Mesenchymal stem cell (in vitro differentiated cells and primary cell): Measurements from ENCODE around the gene PAK5.

Experiments
- DNase-seq: peaks from one replicate; pipeline ENCODE4 v3.0.0-alpha.2; 2013
- H2AFZ ChIP-seq: one replicate; pipeline ENCODE4 v1.6.1; 2013; ENCODE audit warnings: low read depth, mild to moderate bottlenecking, control low read depth, inconsistent platforms, low read length, moderate library complexity
- H2AK5ac ChIP-seq: 2 replicates; pipeline ENCODE4 v1.6.1; 2013; ENCODE audit warnings: low read length, moderate library complexity, mild to moderate bottlenecking, inconsistent platforms; ENCODE audit not compliant: severe bottlenecking
- H2BK120ac ChIP-seq: one replicate; pipeline ENCODE4 v1.6.1; 2013; ENCODE audit warnings: low read depth, mild to moderate bottlenecking, inconsistent platforms, low read length, moderate library complexity
- H2BK12ac ChIP-seq, 2 experiments: one replicate each; pipeline ENCODE4 v1.6.1; 2013; ENCODE audit warnings: inconsistent platforms in 2 of 2, low read length in 2 of 2, mild to moderate bottlenecking in 2 of 2, moderate library complexity in 2 of 2, control low read depth in 1 of 2
- H2BK15ac ChIP-seq: one replicate; pipeline ENCODE4 v1.6.1; 2013; ENCODE audit warnings: mild to moderate bottlenecking, low read depth, inconsistent platforms; ENCODE audit not compliant: poor library complexity, severe bottlenecking
- H2BK5ac ChIP-seq: 2 replicates; pipeline ENCODE4 v1.6.1; 2013; ENCODE audit warnings: low read depth, mild to moderate bottlenecking, low read length, control low read depth, inconsistent platforms; ENCODE audit not compliant: poor library complexity, severe bottlenecking
- H3K14ac ChIP-seq, 2 experiments: one replicate each; pipeline ENCODE4 v1.6.1; 2013; ENCODE audit warnings: inconsistent platforms in 2 of 2, low read length in 2 of 2, control low read depth in 1 of 2, mild to moderate bottlenecking in 1 of 2, moderate library complexity in 1 of 2
- H3K18ac ChIP-seq, 2 experiments: one replicate each; pipeline ENCODE4 v1.6.1; 2013; ENCODE audit warnings: inconsistent platforms in 2 of 2, low read length in 2 of 2, control low read depth in 1 of 2, low read depth in 1 of 2, mild to moderate bottlenecking in 1 of 2
- H3K23ac ChIP-seq, 2 experiments: one replicate each; pipeline ENCODE4 v1.6.1; 2013; ENCODE audit warnings: inconsistent platforms in 2 of 2, low read length in 2 of 2, mild to moderate bottlenecking in 2 of 2, moderate library complexity in 2 of 2, control low read depth in 1 of 2
- H3K27ac ChIP-seq: 2 replicates; pipeline ENCODE4 v1.5.1; 2013; ENCODE audit warnings: mild to moderate bottlenecking, moderate library complexity, low read length, control low read depth, inconsistent platforms; ENCODE audit not compliant: poor library complexity, severe bottlenecking
- H3K27me3 ChIP-seq, 2 experiments: 2 replicates each; pipeline versions ENCODE4 v1.6.1 to v1.7.0; 2013; ENCODE audit warnings: low read length in 2 of 2, mild to moderate bottlenecking in 2 of 2, moderate library complexity in 2 of 2, control low read depth in 1 of 2, inconsistent platforms in 1 of 2; ENCODE audit not compliant: control insufficient read depth in 1 of 2, insufficient read depth in 1 of 2
- H3K36me3 ChIP-seq, 2 experiments: 2 replicates each; pipeline versions ENCODE4 v1.6.1 to v1.7.0; 2013; ENCODE audit warnings: low read length in 2 of 2, control low read depth in 1 of 2, inconsistent platforms in 1 of 2, low read depth in 1 of 2, mild to moderate bottlenecking in 1 of 2; ENCODE audit not compliant: insufficient read depth in 2 of 2, control insufficient read depth in 1 of 2
- H3K4ac ChIP-seq, 2 experiments: one replicate each; pipeline ENCODE4 v1.6.1; 2013; ENCODE audit warnings: inconsistent platforms in 2 of 2, low read length in 2 of 2, mild to moderate bottlenecking in 2 of 2, moderate library complexity in 2 of 2, control low read depth in 1 of 2, low read depth in 1 of 2
- H3K4me1 ChIP-seq: 2 replicates; pipeline ENCODE4 v1.6.1; 2013; ENCODE audit warnings: low read depth, low read length, control low read depth; ENCODE audit not compliant: control insufficient read depth, insufficient read depth
- H3K4me2 ChIP-seq: 2 replicates; pipeline ENCODE4 v1.6.1; 2013; ENCODE audit warnings: low read length, mild to moderate bottlenecking, inconsistent platforms; ENCODE audit not compliant: poor library complexity, severe bottlenecking
- H3K4me3 ChIP-seq, 2 experiments: 2 replicates each; pipeline versions ENCODE4 v1.5.1 to v1.7.0; 2013; ENCODE audit warnings: low read length in 2 of 2, mild to moderate bottlenecking in 2 of 2, control low read depth in 1 of 2, low read depth in 1 of 2; ENCODE audit not compliant: insufficient read depth in 1 of 2
- H3K79me1 ChIP-seq: replicated peaks from 2 replicates; pipeline ENCODE4 v1.6.1; 2013; ENCODE audit warnings: mild to moderate bottlenecking, control low read depth, low read length, inconsistent platforms; ENCODE audit not compliant: poor library complexity, severe bottlenecking
- H3K9ac ChIP-seq: 2 replicates; pipeline ENCODE4 v1.7.0; 2013; ENCODE audit warnings: mild to moderate bottlenecking, low read length, moderate library complexity
- H3K9me3 ChIP-seq: 2 replicates; pipeline ENCODE4 v1.7.0; 2013; ENCODE audit warnings: mild to moderate bottlenecking, low read length; ENCODE audit not compliant: control insufficient read depth
- H4K8ac ChIP-seq: one replicate; pipeline ENCODE4 v1.6.1; 2013; ENCODE audit warnings: inconsistent platforms, mild to moderate bottlenecking, low read length, moderate library complexity
- H4K91ac ChIP-seq: one replicate; pipeline ENCODE4 v1.6.1; 2013; ENCODE audit warnings: mild to moderate bottlenecking, low read length, inconsistent platforms
- WGBS: methylation state at CpG from one replicate; pipeline ENCODE4 v1.1.7; 2013; ENCODE audit warnings: mixed read lengths; 5-methylcytosine and 5-hydroxymethylcytosine counted together

PAK5 gene

DNA sequence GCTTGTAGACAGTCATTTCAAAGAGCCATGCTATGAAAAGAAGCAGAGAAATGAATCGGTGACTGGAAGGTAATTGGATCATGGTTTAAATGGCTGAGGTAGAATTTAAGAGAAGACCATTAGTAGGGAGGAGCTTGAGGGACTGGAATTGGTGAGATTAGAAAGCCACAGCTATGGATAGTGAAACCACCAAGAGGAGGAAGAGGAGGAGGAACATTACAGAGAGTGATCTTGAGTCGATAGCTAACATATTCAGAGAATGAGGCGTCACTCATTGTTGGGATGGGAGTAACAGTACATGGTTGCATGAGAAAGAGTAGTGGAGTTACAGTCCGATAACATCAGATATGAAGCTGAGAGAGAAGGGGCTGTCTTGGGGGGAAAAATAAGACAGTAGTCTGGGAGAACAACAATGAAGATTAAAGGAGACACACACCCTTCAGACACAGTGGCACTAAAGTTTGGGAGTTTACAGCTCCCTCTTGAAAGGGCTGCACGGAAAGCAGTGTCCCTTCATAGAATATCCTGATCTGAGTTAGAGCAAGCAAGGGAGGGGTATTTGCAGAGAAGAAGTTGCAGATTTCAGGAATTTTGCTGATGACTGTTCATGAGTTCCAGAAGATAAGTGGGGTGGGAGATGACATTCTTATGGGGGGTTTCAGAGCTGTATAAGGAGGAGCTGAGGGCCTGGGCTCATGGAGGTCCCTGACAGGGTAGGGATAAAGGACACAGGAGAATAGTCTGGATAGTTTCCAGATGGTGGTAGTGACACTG, 339.6 kb downstream of the PAK5 start:
- H3K79me1 ChIP-seq, result no peaks in the 10 kb centered on the region
- no peak for DNase-seq
- no peak overlapping the region for H2AFZ ChIP-seq

DNA sequence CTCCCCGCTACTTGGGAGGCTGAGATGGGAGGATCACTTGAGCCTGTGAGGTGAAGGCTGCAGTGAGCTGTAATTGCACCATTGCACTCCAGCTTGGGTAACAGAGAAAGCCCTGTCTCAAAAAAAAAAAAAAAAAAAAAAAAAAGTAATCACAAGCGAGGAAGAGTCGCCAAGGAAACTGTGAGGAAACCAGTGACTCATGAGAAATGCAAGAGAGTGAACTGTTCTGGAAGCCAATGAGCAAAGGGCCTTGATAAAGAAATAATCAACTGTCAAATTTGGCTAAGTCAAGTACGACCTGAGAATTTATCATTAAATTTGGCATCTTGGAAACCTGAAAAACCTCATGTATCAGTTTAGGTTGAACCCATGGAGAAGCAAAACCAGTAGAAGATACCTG, 340.6 kb downstream of the PAK5 start:
- Histone ChIP-seq H2BK12ac (no peak overlapping the region), H3K14ac (no peak overlapping the region), H3K9me3 (peaks cover 4% of the 10 kb centered on the region), H4K8ac (no peak overlapping the region), H3K36me3 (no peaks in the 10 kb centered on the region), H3K23ac (no peak overlapping the region), H2AFZ (no peak overlapping the region), H4K91ac (no peak overlapping the region), H2AK5ac (no peak overlapping the region), H3K18ac (no peak overlapping the region), H3K27me3 (peaks cover 28 to 31% of the 10 kb centered on the region in 2 experiments), H2BK5ac (no peak overlapping the region), H3K4me3 (no peak overlapping the region), H3K4me1 (no peaks in the 10 kb centered on the region), H2BK120ac (no peak overlapping the region), H2BK15ac (no peak overlapping the region), H3K4ac (no peak overlapping the region), H3K9ac (no peak overlapping the region), H3K27ac (no peak overlapping the region), H3K79me1 (no peaks in the 10 kb centered on the region), H3K4me2 (no peak overlapping the region)
- WGBS, result 83% methylated on average over 4 of the region's 4 CpGs
- no peak for DNase-seq

More for the DNA sequence above, 339.6 kb downstream of the PAK5 start:
- Histone ChIP-seq H3K27me3 (peaks cover 28 to 34% of the 10 kb centered on the region in 2 experiments), H2BK12ac (no peak overlapping the region), H3K4me2 (no peak overlapping the region), H3K36me3 (no peaks in the 10 kb centered on the region), H3K9me3 (peaks cover 4% of the 10 kb centered on the region), H3K4ac (no peak overlapping the region), H2AK5ac (no peak overlapping the region), H2BK15ac (no peak overlapping the region), H3K23ac (no peak overlapping the region), H2BK120ac (no peak overlapping the region), H3K4me1 (no peaks in the 10 kb centered on the region), H4K91ac (no peak overlapping the region), H3K18ac (no peak overlapping the region), H2BK5ac (no peak overlapping the region), H4K8ac (no peak overlapping the region), H3K9ac (no peak overlapping the region), H3K27ac (no peak overlapping the region), H3K14ac (no peak overlapping the region), H3K4me3 (no peak overlapping the region)
- WGBS, result 87% methylated on average over 5 of the region's 5 CpGs

DNA sequence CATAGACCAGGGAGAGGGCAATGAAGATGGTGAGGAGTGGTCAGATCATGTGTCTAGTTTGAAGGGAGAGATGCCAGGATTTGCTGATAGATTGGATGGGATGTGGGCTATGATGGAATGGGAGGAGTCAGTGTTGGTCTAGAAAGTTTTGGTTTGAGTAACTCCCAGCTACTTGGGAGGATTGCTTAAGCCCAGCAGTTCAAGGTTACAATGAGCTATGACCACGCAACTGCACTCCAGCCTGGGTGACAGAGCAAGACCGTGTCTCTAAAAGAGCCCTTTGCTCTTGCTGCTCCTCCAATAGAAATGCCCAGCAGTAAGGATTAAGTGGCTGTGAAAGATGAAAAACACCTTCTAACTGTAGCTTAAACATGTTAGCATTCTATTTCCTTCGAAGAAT, 342.7 kb downstream of the PAK5 start:
- Histone ChIP-seq H3K79me1 (no peaks in the 10 kb centered on the region), H3K9ac (no peak overlapping the region), H3K18ac (no peak overlapping the region), H3K23ac (no peak overlapping the region), H3K4ac (no peak overlapping the region), H3K36me3 (no peaks in the 10 kb centered on the region), H2AK5ac (no peak overlapping the region), H3K27me3 (peaks cover 20 to 21% of the 10 kb centered on the region in 2 experiments), H3K4me1 (no peaks in the 10 kb centered on the region), H3K27ac (no peak overlapping the region), H2BK5ac (no peak overlapping the region), H4K8ac (no peak overlapping the region), H3K14ac (no peak overlapping the region), H3K9me3 (peaks cover 4% of the 10 kb centered on the region), H2AFZ (no peak overlapping the region), H2BK12ac (no peak overlapping the region), H3K4me2 (no peak overlapping the region), H4K91ac (no peak overlapping the region), H2BK120ac (no peak overlapping the region), H2BK15ac (no peak overlapping the region), H3K4me3 (no peak overlapping the region)
- WGBS, result 77% methylated on average over 3 of the region's 3 CpGs
- no peak for DNase-seq

DNA sequence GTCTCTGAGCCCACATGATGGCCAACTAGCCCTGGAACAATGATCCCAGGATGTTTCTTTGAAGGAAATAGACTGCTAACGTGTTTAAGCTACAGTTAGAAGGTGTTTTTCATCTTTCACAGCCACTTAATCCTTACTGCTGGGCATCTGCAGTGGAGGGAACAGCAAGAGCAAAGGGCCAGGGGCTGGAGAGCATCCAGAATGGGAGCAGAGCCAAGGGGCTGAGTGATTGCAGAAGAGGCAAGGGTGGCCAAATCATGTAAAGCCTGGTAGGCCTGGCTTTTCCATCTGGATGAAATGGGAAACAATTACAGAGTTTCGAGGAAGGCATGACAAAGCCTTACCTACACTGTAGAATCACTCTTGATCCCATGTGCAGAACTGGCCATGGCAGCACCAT, 343.2 kb downstream of the PAK5 start:
- 51% methylated on average over 2 of the region's 2 CpGs for WGBS

More for the DNA sequence above, 343.2 kb downstream of the PAK5 start:
- Histone ChIP-seq H3K9me3 (peaks cover 4% of the 10 kb centered on the region), H3K27me3 (peaks cover 17 to 20% of the 10 kb centered on the region in 2 experiments), H3K36me3 (no peaks in the 10 kb centered on the region), H3K27ac (no peak overlapping the region), H3K18ac (no peak overlapping the region), H3K14ac (no peak overlapping the region), H3K4ac (no peak overlapping the region), H2BK120ac (no peak overlapping the region), H2BK15ac (no peak overlapping the region), H2AK5ac (no peak overlapping the region), H3K23ac (no peak overlapping the region), H4K8ac (no peak overlapping the region), H4K91ac (no peak overlapping the region), H3K4me3 (no peak overlapping the region), H3K4me1 (no peaks in the 10 kb centered on the region), H2BK5ac (no peak overlapping the region), H3K4me2 (no peak overlapping the region), H3K9ac (no peak overlapping the region), H2AFZ (no peak overlapping the region), H3K79me1 (no peaks in the 10 kb centered on the region), H2BK12ac (no peak overlapping the region)
- no peak for DNase-seq
